B cell (primary cell): ENCODE results near the gene PRAMEF6.
"Not testable (repeated sequence)": the region's sequence is repeated elsewhere in the genome, so short reads cannot be mapped to it uniquely, and the experiment has no call there.

Experiments used
- EZH2 ChIP-seq: IDR thresholded peaks from 2 replicates; pipeline ENCODE4 v1.6.1; 2012; ENCODE audit warnings: borderline replicate concordance, low read depth, mild to moderate bottlenecking, moderate library complexity, low read length; ENCODE audit not compliant: insufficient read depth, poor library complexity, severe bottlenecking
- TF ChIP-seq, protein P1 (sequence below): fragments of 200-600 bp; IDR thresholded peaks from one replicate; pipeline ENCODE4 v1.8.0; 2022; ENCODE audit warnings: antibody characterized with exemption, mild to moderate bottlenecking

DNA sequence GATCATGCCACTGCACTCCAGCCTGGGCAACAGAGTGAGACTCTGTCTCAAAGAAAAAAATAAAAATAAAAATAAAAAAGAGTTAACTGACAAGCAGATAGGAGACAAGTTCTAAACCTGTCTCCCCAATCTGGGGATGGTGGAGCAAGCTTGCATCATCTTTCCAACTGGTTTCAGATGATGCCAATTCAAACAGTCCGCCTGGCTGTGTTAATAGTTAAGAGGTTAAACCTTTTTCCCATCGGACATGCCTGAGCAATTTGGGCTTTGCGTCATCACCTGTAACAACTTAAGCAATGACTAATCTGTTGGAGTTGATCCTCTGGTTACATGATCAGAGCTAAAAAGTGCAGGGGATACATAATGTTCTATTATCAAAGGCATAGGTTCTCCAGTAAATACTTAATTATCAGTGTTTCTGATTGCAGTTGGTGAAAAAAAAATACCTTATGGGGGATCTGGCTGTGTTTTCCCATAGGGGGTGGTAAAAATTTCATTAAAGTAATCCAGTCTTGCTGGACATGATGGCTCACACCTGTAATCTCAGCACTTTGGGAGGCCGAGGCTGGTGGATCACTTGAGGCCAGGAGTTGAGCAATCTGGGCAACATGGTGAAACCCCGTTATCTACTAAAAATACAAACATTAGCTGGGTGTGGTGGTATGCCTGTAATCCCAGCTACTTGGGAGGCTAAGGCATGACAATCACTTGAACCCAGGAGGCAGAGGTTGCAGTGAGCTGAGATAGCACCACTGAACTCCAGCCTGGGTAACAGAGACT, 43.4 kb downstream of the PRAMEF6 start:
- TF ChIP-seq, protein P1, sequence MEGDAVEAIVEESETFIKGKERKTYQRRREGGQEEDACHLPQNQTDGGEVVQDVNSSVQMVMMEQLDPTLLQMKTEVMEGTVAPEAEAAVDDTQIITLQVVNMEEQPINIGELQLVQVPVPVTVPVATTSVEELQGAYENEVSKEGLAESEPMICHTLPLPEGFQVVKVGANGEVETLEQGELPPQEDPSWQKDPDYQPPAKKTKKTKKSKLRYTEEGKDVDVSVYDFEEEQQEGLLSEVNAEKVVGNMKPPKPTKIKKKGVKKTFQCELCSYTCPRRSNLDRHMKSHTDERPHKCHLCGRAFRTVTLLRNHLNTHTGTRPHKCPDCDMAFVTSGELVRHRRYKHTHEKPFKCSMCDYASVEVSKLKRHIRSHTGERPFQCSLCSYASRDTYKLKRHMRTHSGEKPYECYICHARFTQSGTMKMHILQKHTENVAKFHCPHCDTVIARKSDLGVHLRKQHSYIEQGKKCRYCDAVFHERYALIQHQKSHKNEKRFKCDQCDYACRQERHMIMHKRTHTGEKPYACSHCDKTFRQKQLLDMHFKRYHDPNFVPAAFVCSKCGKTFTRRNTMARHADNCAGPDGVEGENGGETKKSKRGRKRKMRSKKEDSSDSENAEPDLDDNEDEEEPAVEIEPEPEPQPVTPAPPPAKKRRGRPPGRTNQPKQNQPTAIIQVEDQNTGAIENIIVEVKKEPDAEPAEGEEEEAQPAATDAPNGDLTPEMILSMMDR, result not testable (repeated sequence)
- not testable (repeated sequence) for TF ChIP-seq EZH2
